HepG2 (cell line): Measurements from ENCODE around the gene HOXD8. TPM values are rescaled to one million over a fixed set of nuclear protein-coding genes. Genes with fewer than 3 reads are reported as not detected.
A peak's percentile ranks its signal among the peaks of the same experiment; 100 is the strongest.

Source experiments
- LCORL ChIP-seq, 2 experiments: fragments of 450-650 bp in 1 of 2; sonication (generic) in 1 of 2; formaldehyde crosslinking in 1 of 2; IDR thresholded peaks; 2 replicates each; pipeline versions ENCODE4 v1.5.0 to v1.6.1; 2017 to 2020; ENCODE audit warnings: antibody characterized with exemption in 1 of 2, missing genetic modification reagents in 1 of 2
- PAXIP1 ChIP-seq: sonication (generic); formaldehyde crosslinking; conservative IDR thresholded peaks from 2 replicates; pipeline ENCODE4 v1.4.0; 2020; ENCODE audit warnings: mild to moderate bottlenecking, missing genetic modification reagents, moderate library complexity
- POLR2AphosphoS2 ChIP-seq: IDR thresholded peaks from 2 replicates; pipeline ENCODE4 v1.6.1; 2011; ENCODE audit warnings: low read depth, low read length, improper control_type of control experiment
- REPIN1 ChIP-seq: sonication (generic); formaldehyde crosslinking; IDR thresholded peaks from 2 replicates; pipeline ENCODE4 v1.8.0; 2022; ENCODE audit warnings: missing genetic modification reagents, low read depth, mild to moderate bottlenecking, borderline replicate concordance
- SOX5 ChIP-seq: IDR thresholded peaks from 2 replicates; pipeline ENCODE4 v1.6.1; 2016; ENCODE audit warnings: borderline replicate concordance
- TBX3 ChIP-seq: fragments of 450-650 bp; IDR thresholded peaks from 2 replicates; pipeline ENCODE4 v1.6.1; 2017; ENCODE audit warnings: antibody characterized with exemption, mild to moderate bottlenecking, inconsistent platforms, borderline replicate concordance
- ZBTB20 ChIP-seq: sonication (generic); formaldehyde crosslinking; IDR thresholded peaks from 2 replicates; pipeline ENCODE4 v1.8.1; 2023; ENCODE audit warnings: missing genetic modification reagents, low read depth, mild to moderate bottlenecking, borderline replicate concordance
- ZBTB44 ChIP-seq: sonication (generic); formaldehyde crosslinking; IDR thresholded peaks from 2 replicates; pipeline ENCODE4 v1.4.0; 2020; ENCODE audit warnings: missing genetic modification reagents
- ZMAT3 ChIP-seq: sonication (generic); formaldehyde crosslinking; conservative IDR thresholded peaks from 2 replicates; pipeline ENCODE4 v1.7.0; 2021; ENCODE audit warnings: missing genetic modification reagents
- ZNF546 ChIP-seq: sonication (generic); formaldehyde crosslinking; conservative IDR thresholded peaks from 2 replicates; pipeline ENCODE4 v1.8.1; 2023; ENCODE audit warnings: mild to moderate bottlenecking, missing genetic modification reagents
- polyA plus RNA-seq, 8 experiments: library from polyadenylated mRNA; depleted of rRNA in 3 of 8; stranded (reverse) in 7 of 8; unstranded in 1 of 8; fragments of >200 nt; fragmentation: Illumina TruSeq in 4 of 8; extraction: Trizol in 4 of 8; gene quantifications; 2 replicates each; pipeline versions ENCODE4 v1.2.1 to v1.2.3, GENCODE V29; 2011 to 2016; ENCODE audit warnings: low read depth in 4 of 8, missing spikeins in 1 of 8, mixed read lengths in 1 of 8; ENCODE audit not compliant: insufficient read depth in 1 of 8
- total RNA-seq, 5 experiments: library from RNA; depleted of rRNA; stranded (reverse); fragments of >200 nt; fragmentation: Illumina TruSeq; extraction: Trizol; gene quantifications; 2 replicates each; pipeline ENCODE4 v1.2.3, GENCODE V29; 2016; ENCODE audit warnings: low read depth in 1 of 5
- TF ChIP-seq, protein P1 (sequence below): sonication (generic); formaldehyde crosslinking; IDR thresholded peaks from 2 replicates; pipeline ENCODE4 v1.4.0; 2020; ENCODE audit warnings: mild to moderate bottlenecking, missing genetic modification reagents
- TF ChIP-seq, protein P2 (sequence below): sonication (generic); formaldehyde crosslinking; IDR thresholded peaks from 2 replicates; pipeline ENCODE4 v1.8.1; 2023; ENCODE audit warnings: mild to moderate bottlenecking, missing genetic modification reagents

The HOXD8 gene
- total and polyA plus RNA-seq, 2 of the 13 experiments (the other 11 are each of a cell fraction or from before 2014, with no cell fraction given): not detected

- TF ChIP-seq, protein P1, sequence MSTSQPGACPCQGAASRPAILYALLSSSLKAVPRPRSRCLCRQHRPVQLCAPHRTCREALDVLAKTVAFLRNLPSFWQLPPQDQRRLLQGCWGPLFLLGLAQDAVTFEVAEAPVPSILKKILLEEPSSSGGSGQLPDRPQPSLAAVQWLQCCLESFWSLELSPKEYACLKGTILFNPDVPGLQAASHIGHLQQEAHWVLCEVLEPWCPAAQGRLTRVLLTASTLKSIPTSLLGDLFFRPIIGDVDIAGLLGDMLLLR (CRISPR knock-in tag): peak; percentile 61; the same call in 1 of the 2 replicates
- TF ChIP-seq ZMAT3 (CRISPR knock-in tag) (no peak), POLR2AphosphoS2 (no peak), TBX3 (no peak), PAXIP1 (CRISPR knock-in tag) (no peak), REPIN1 (CRISPR knock-in tag) (peak; percentile 43; the same call in 1 of the 2 replicates), SOX5 (CRISPR knock-in tag) (no peak), ZBTB44 (no peak), ZBTB20 (CRISPR knock-in tag) (no peak), ZNF546 (no peak), LCORL (IDR thresholded peaks at IDR 0.05) (no peak), LCORL (CRISPR knock-in tag; IDR thresholded peaks at IDR 0.05) (no peak)
- TF ChIP-seq, protein P2, sequence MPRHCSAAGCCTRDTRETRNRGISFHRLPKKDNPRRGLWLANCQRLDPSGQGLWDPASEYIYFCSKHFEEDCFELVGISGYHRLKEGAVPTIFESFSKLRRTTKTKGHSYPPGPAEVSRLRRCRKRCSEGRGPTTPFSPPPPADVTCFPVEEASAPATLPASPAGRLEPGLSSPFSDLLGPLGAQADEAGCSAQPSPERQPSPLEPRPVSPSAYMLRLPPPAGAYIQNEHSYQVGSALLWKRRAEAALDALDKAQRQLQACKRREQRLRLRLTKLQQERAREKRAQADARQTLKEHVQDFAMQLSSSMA (CRISPR knock-in tag): no peak
Measured at GRCh38 chr2:176096986-176097819, 32.3 kb upstream of the HOXD8 start (continued).
